ENCODE data around the gene S100A3.

DNA sequence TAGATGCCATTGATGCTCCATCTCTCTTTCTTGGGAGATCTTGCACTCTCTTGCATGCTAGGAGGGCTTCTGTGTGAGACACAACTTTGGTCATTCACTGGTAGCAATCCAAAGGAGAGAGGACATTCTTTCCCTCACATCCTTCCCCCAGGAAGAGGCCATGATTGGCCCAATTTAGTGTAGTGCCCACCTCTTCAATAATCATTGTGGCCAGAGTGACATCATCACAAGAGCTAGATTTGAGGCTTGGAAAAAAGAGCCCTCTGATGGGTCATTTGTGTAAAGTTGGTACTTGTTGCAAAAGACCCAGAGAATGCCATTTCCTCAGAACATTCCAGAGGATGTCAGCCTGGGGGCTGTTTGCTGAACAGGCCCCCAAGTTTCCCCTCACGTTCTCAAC lies 43.5 kb downstream of the S100A3 start:
- no peak for TF ChIP-seq POLR2A (IDR thresholded peaks at IDR 0.05)
- TF ChIP-seq, protein P1, sequence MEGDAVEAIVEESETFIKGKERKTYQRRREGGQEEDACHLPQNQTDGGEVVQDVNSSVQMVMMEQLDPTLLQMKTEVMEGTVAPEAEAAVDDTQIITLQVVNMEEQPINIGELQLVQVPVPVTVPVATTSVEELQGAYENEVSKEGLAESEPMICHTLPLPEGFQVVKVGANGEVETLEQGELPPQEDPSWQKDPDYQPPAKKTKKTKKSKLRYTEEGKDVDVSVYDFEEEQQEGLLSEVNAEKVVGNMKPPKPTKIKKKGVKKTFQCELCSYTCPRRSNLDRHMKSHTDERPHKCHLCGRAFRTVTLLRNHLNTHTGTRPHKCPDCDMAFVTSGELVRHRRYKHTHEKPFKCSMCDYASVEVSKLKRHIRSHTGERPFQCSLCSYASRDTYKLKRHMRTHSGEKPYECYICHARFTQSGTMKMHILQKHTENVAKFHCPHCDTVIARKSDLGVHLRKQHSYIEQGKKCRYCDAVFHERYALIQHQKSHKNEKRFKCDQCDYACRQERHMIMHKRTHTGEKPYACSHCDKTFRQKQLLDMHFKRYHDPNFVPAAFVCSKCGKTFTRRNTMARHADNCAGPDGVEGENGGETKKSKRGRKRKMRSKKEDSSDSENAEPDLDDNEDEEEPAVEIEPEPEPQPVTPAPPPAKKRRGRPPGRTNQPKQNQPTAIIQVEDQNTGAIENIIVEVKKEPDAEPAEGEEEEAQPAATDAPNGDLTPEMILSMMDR (IDR thresholded peaks at IDR 0.05 in 4 of 5, conservative IDR thresholded peaks at IDR 0.05 in 1 of 5): no peak
